GM18870 (cell line): ENCODE results near the gene BCCIP.

ENCODE experiments used
- ATAC-seq: cut with Tn5 transposase; IDR thresholded peaks from one replicate; pipeline ENCODE4 v1.9.1; 2021; ENCODE audit warnings: moderate library complexity; ENCODE audit not compliant: unreplicated experiment

The BCCIP gene

GRCh38 chr10:125822878-125823662, at the start of gene BCCIP, which contains the start of gene UROS:
TSS of gene BCCIP (plus strand) at chr10:125823546. CDS start at chr10:125823558, 12 bp downstream.
TSS of gene UROS (minus strand) at chr10:125823258. CDS start at chr10:125816499, 6,759 bp downstream.
- peak; percentile 61 for ATAC-seq

- no peak for ATAC-seq
These were observed 49.4 kb upstream of the BCCIP start for GRCh38 chr10:125773687-125774543.

GRCh38 chr10:125774581-125775191, 48.7 kb upstream of the BCCIP start:
- ATAC-seq, result no peak

- no peak for ATAC-seq
These were observed 47.7 kb upstream of the BCCIP start, which contains the start of gene MMP21 for GRCh38 chr10:125775491-125776106. TSS of gene MMP21 (minus strand) at chr10:125775821. CDS start at chr10:125775821, 0 bp downstream.

GRCh38 chr10:125777806-125778205, 45.5 kb upstream of the BCCIP start:
- no peak for ATAC-seq

GRCh38 chr10:125778556-125778955, 44.8 kb upstream of the BCCIP start:
- ATAC-seq, result no peak

- ATAC-seq, result no peak
These were observed 43.7 kb upstream of the BCCIP start for GRCh38 chr10:125779403-125780327.

GRCh38 chr10:125781374-125781773, 42.0 kb upstream of the BCCIP start:
- no peak for ATAC-seq

GRCh38 chr10:125782054-125782453, 41.3 kb upstream of the BCCIP start:
- no peak for ATAC-seq

- no peak for ATAC-seq
These were observed 40.7 kb upstream of the BCCIP start for GRCh38 chr10:125782616-125783015.

GRCh38 chr10:125783408-125783807, 39.9 kb upstream of the BCCIP start:
- no peak for ATAC-seq

GRCh38 chr10:125783957-125784356, 39.4 kb upstream of the BCCIP start:
- peak; percentile 89 for ATAC-seq

GRCh38 chr10:125785791-125786190, 37.6 kb upstream of the BCCIP start:
- no peak for ATAC-seq

GRCh38 chr10:125788156-125789034, 35.0 kb upstream of the BCCIP start:
- no peak for ATAC-seq

GRCh38 chr10:125792342-125793300, 30.7 kb upstream of the BCCIP start:
- ATAC-seq, result no peak

- ATAC-seq, result no peak
These were observed 28.2 kb upstream of the BCCIP start for GRCh38 chr10:125795128-125795527.

- ATAC-seq, result no peak
These were observed 27.6 kb upstream of the BCCIP start for GRCh38 chr10:125795637-125796190.
